Uterus (tissue), 4 donors: Measurements from ENCODE around the gene COA1. TPM values are rescaled to one million over a fixed set of nuclear protein-coding genes. Genes with fewer than 3 reads are reported as not detected.
"Not testable (repeated sequence)": the region's sequence is repeated elsewhere in the genome, so short reads cannot be mapped to it uniquely, and the experiment has no call there.

ENCODE experiments used
- DNase-seq, 2 donors: peaks; one replicate each; pipeline ENCODE4 v3.0.0-alpha.2; 2019 to 2020
- H3K27ac ChIP-seq, 2 donors: fragments of 200-600 bp; sonication (generic); 1 replicate in 1 of 2; 2 replicates in 1 of 2; pipeline ENCODE4 v1.5.1; 2016 to 2018
- H3K27me3 ChIP-seq, 2 donors: fragments of 200-600 bp; sonication (generic); one replicate each; pipeline ENCODE4 v1.5.1; 2018 to 2019; ENCODE audit warnings: control low read depth in 1 of 2
- H3K36me3 ChIP-seq, 2 donors: fragments of 200-600 bp; sonication (generic); one replicate each; pipeline ENCODE4 v1.5.1; 2019; ENCODE audit warnings: control low read depth in 1 of 2
- H3K4me1 ChIP-seq, 2 donors: fragments of 200-600 bp; sonication (generic); one replicate each; pipeline ENCODE4 v1.5.1; 2018 to 2019; ENCODE audit warnings: control low read depth in 1 of 2
- H3K4me3 ChIP-seq, 2 donors: fragments of 200-600 bp; sonication (generic); 1 replicate in 1 of 2; 2 replicates in 1 of 2; pipeline ENCODE4 v1.5.1; 2018 to 2019; ENCODE audit warnings: mild to moderate bottlenecking in 1 of 2
- H3K9me3 ChIP-seq, 2 donors: fragments of 200-600 bp; sonication (generic); one replicate each; pipeline ENCODE4 v1.5.1; 2019; ENCODE audit warnings: control low read depth in 1 of 2
- CTCF ChIP-seq, 4 experiments: fragments of 200-600 bp in 2 of 4; fragments of 450-650 bp in 2 of 4; sonication (generic) in 2 of 4; IDR thresholded peaks; one replicate each; pipeline ENCODE4 v1.5.1; 2016 to 2019; ENCODE audit warnings: antibody characterized with exemption in 4 of 4, mild to moderate bottlenecking in 2 of 4, moderate library complexity in 1 of 4
- POLR2A ChIP-seq, 2 donors: fragments of 450-650 bp; IDR thresholded peaks; one replicate each; pipeline ENCODE4 v1.6.1; 2016; ENCODE audit warnings: antibody characterized with exemption in 2 of 2, mild to moderate bottlenecking in 1 of 2, moderate library complexity in 1 of 2
- intact Hi-C: fragments of 100-400 bp; cut with DNase I; formaldehyde crosslinking; loops from one replicate; pipeline ENCODE4 v1.15.1; 2023; ENCODE audit warnings: low total_unique reads
- total RNA-seq, 4 donors: library from RNA; depleted of rRNA in 3 of 4; stranded (reverse); fragments of >200 nt in 3 of 4; gene quantifications; one replicate each; pipeline versions ENCODE4 v1.1.0 to v1.2.4, GENCODE V29; 2014 to 2023
- donor health status: DM: yes; HTN: yes; CAD: no.

Gene COA1
- total RNA-seq, 4 donors from 2014 or later, result 30.0 to 83.6 (median 76.6) TPM

- Histone ChIP-seq H3K36me3 (no peaks in the 10 kb centered on the region), H3K27me3 (no peaks in the 10 kb centered on the region), H3K4me3 (no peak overlapping the region), H3K9me3 (no peaks in the 10 kb centered on the region), H3K27ac (no peak overlapping the region), H3K4me1 (no peaks in the 10 kb centered on the region)
- no peak for TF ChIP-seq CTCF (IDR thresholded peaks at IDR 0.05)
- TF ChIP-seq POLR2A (IDR thresholded peaks at IDR 0.05), result no peak
- intact Hi-C loops, result no loop called here
- DNase-seq, result no peak
Measured at GRCh38 chr7:43735403-43735801, 6.1 kb upstream of the COA1 start.

GRCh38 chr7:43734575-43735332 lies 5.4 kb upstream of the COA1 start:
- not testable (repeated sequence) for DNase-seq

GRCh38 chr7:43731494-43731893 lies 2.2 kb upstream of the COA1 start:
- intact Hi-C loops, H3K4me1 ChIP-seq, H3K4me3 ChIP-seq, H3K9me3 ChIP-seq, H3K36me3 ChIP-seq, H3K27me3 ChIP-seq, DNase-seq, H3K27ac ChIP-seq: not testable (repeated sequence)

More at GRCh38 chr7:43734575-43735332, 5.4 kb upstream of the COA1 start:
- H3K36me3 ChIP-seq, H3K9me3 ChIP-seq, intact Hi-C loops, H3K27ac ChIP-seq, H3K4me1 ChIP-seq, H3K27me3 ChIP-seq: not testable (repeated sequence)
- H3K4me3 ChIP-seq, result peak overlapping the region in 1 of 2 donors; percentile 15

GRCh38 chr7:43729924-43730248 lies 563 bp upstream of the COA1 start:
- no peak for TF ChIP-seq CTCF (IDR thresholded peaks at IDR 0.05)
- no peak for TF ChIP-seq POLR2A (IDR thresholded peaks at IDR 0.05)
- intact Hi-C loops, result no loop called here
- peak overlapping the region; percentile 83 to 86 for H3K27ac ChIP-seq

GRCh38 chr7:43727494-43727893 lies 1.8 kb downstream of the COA1 start:
- H3K4me3 ChIP-seq, result no peak overlapping the region
- H3K27ac ChIP-seq, result no peak overlapping the region
- no peaks in the 10 kb centered on the region for H3K36me3 ChIP-seq
- DNase-seq, result no peak
- intact Hi-C loops, result no loop called here
- H3K27me3 ChIP-seq, result no peaks in the 10 kb centered on the region
- H3K9me3 ChIP-seq, result no peaks in the 10 kb centered on the region
- TF ChIP-seq POLR2A (IDR thresholded peaks at IDR 0.05) (no peak), CTCF (IDR thresholded peaks at IDR 0.05) (no peak)
- H3K4me1 ChIP-seq, result peaks cover 0 to 3% of the 10 kb centered on the region in 2 donors

More at GRCh38 chr7:43729924-43730248, 563 bp upstream of the COA1 start:
- Histone ChIP-seq H3K9me3 (no peaks in the 10 kb centered on the region), H3K27me3 (no peaks in the 10 kb centered on the region), H3K36me3 (no peaks in the 10 kb centered on the region), H3K4me1 (peaks cover 0 to 3% of the 10 kb centered on the region in 2 donors), H3K4me3 (peak overlapping the region; percentile 78 to 87)
- no peak for DNase-seq

- Histone ChIP-seq H3K4me3 (no peak overlapping the region), H3K4me1 (peaks cover 0 to 3% of the 10 kb centered on the region in 2 donors), H3K27ac (no peak overlapping the region), H3K27me3 (no peaks in the 10 kb centered on the region), H3K9me3 (no peaks in the 10 kb centered on the region), H3K36me3 (no peaks in the 10 kb centered on the region)
- DNase-seq, result no peak
- TF ChIP-seq CTCF (IDR thresholded peaks at IDR 0.05), result no peak
- no peak for TF ChIP-seq POLR2A (IDR thresholded peaks at IDR 0.05)
- intact Hi-C loops, result no loop called here
Measured at GRCh38 chr7:43727003-43727402, 2.3 kb downstream of the COA1 start.
